Small intestine (tissue), 7 donors: ENCODE data around the gene FNDC3B. TPM values are rescaled to one million over a fixed set of nuclear protein-coding genes. Genes with fewer than 3 reads are reported as not detected.
"Not testable (repeated sequence)": the region's sequence is repeated elsewhere in the genome, so short reads cannot be mapped to it uniquely, and the experiment has no call there.

Experiments used
- DNase-seq, 2 donors: peaks; one replicate each; pipeline versions ENCODE4 v3.0.0 to v3.0.0-alpha.2; 2013
- FAIRE-seq: peaks from 2 replicates; lab custom pipeline; 2012; peaks lifted over from hg19 to GRCh38; lab: Jason Lieb, UNC
- H3K27ac ChIP-seq, 3 donors: one replicate each; pipeline ENCODE4 v1.5.1; 2013; ENCODE audit warnings: low read length in 2 of 3, mild to moderate bottlenecking in 2 of 3, control low read depth in 1 of 3, inconsistent platforms in 1 of 3, low read depth in 1 of 3, moderate library complexity in 1 of 3
- H3K27me3 ChIP-seq, 3 donors: one replicate each; pipeline ENCODE4 v1.6.1; 2013; ENCODE audit warnings: low read length in 3 of 3, inconsistent platforms in 1 of 3; ENCODE audit not compliant: control insufficient read depth in 3 of 3, insufficient read depth in 3 of 3
- H3K36me3 ChIP-seq, 3 donors: one replicate each; pipeline ENCODE4 v1.6.1; 2013; ENCODE audit warnings: low read length in 3 of 3, inconsistent platforms in 1 of 3, low read depth in 1 of 3, mild to moderate bottlenecking in 1 of 3, moderate library complexity in 1 of 3; ENCODE audit not compliant: control insufficient read depth in 3 of 3, insufficient read depth in 2 of 3
- H3K4me1 ChIP-seq, 3 donors: one replicate each; pipeline ENCODE4 v1.6.1; 2013; ENCODE audit warnings: low read length in 2 of 3, inconsistent platforms in 1 of 3, low read depth in 1 of 3, mild to moderate bottlenecking in 1 of 3, moderate library complexity in 1 of 3; ENCODE audit not compliant: control insufficient read depth in 3 of 3, insufficient read depth in 2 of 3
- H3K4me3 ChIP-seq, 3 donors: one replicate each; pipeline ENCODE4 v1.5.1; 2013; ENCODE audit warnings: low read length in 3 of 3, control low read depth in 1 of 3, inconsistent platforms in 1 of 3, low read depth in 1 of 3, mild to moderate bottlenecking in 1 of 3, moderate library complexity in 1 of 3
- H3K9me3 ChIP-seq, 2 donors: one replicate each; pipeline ENCODE4 v1.6.1; 2013; ENCODE audit warnings: low read depth in 1 of 2, low read length in 1 of 2; ENCODE audit not compliant: control insufficient read depth in 2 of 2, insufficient read depth in 1 of 2
- WGBS, 3 donors: extraction: QIAGEN DNeasy Blood & Tissue Kit; methylation state at CpG; one replicate each; pipeline ENCODE4 v1.1.7; 2013; 5-methylcytosine and 5-hydroxymethylcytosine counted together
- polyA plus RNA-seq, 4 donors: library from polyadenylated mRNA; stranded (reverse) in 3 of 4; unstranded in 1 of 4; fragments of 200-250 nt in 3 of 4; fragments of 120-200 nt in 1 of 4; gene quantifications; one replicate each; pipeline versions ENCODE4 v1.2.1 to v1.2.3, GENCODE V29; 2013
- donor health status: healthy with polysubstance abuse.
- donor health status: control.
- donor health status: control.
- donor health status: Bipolar disorder and iron deficiency.
- donor health status: healthy.

FNDC3B gene
- polyA plus RNA-seq, 4 donors: 6.0 to 24.7 (median 10.1) TPM

DNA sequence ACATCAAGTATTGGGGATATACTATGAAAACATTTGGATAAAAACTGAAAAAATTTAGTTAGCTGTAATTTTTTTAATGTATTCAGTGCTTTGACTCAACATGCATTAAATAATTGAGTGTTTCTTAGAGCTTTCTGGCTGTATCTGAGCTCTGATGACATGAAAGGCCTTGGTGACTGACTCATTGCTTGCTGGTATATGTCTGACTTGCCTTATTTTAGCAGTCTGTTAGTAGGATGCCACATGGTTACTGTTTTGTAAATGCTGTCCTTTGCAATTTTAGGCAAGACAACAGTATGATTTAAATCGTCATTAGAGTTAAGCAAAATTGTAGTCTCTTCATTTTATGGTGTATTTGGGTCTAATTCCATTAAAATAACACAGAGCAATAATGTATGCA, 209.7 kb downstream of the FNDC3B start:
- Histone ChIP-seq H3K9me3 (no peaks in the 10 kb centered on the region), H3K4me3 (no peak overlapping the region), H3K4me1 (no peaks in the 10 kb centered on the region), H3K27ac (no peak overlapping the region), H3K27me3 (no peaks in the 10 kb centered on the region), H3K36me3 (peaks cover 0 to 11% (median 3%) of the 10 kb centered on the region in 3 donors)
- DNase-seq (no peak), FAIRE-seq (no peak)
- WGBS, 3 donors: 82 to 90% (median 85%) methylated on average over 1 of the region's 1 CpG

GRCh38 chr3:172251211-172251610, 211.8 kb downstream of the FNDC3B start:
- Histone ChIP-seq H3K27ac (no peak overlapping the region), H3K36me3 (peaks cover 0 to 18% (median 3%) of the 10 kb centered on the region in 3 donors), H3K9me3 (no peaks in the 10 kb centered on the region), H3K4me3 (no peak overlapping the region), H3K27me3 (no peaks in the 10 kb centered on the region), H3K4me1 (no peaks in the 10 kb centered on the region)
- 97 to 99% (median 98%) methylated on average over 13 of the region's 13 CpGs for WGBS, 3 donors
- no peak for FAIRE-seq
- DNase-seq: no peak

- H3K36me3 ChIP-seq: peaks cover 0 to 18% (median 5%) of the 10 kb centered on the region in 3 donors
- H3K27ac ChIP-seq: no peak overlapping the region
- 94 to 97% (median 95%) methylated on average over 5 of the region's 5 CpGs for WGBS, 3 donors
- H3K4me1 ChIP-seq: peaks cover 0 to under 1% (median 0%) of the 10 kb centered on the region in 3 donors
- no peak for FAIRE-seq
- no peaks in the 10 kb centered on the region for H3K9me3 ChIP-seq
- no peak for DNase-seq
- no peaks in the 10 kb centered on the region for H3K27me3 ChIP-seq
- no peak overlapping the region for H3K4me3 ChIP-seq
Observed at GRCh38 chr3:172253200-172253599, 213.8 kb downstream of the FNDC3B start.

DNA sequence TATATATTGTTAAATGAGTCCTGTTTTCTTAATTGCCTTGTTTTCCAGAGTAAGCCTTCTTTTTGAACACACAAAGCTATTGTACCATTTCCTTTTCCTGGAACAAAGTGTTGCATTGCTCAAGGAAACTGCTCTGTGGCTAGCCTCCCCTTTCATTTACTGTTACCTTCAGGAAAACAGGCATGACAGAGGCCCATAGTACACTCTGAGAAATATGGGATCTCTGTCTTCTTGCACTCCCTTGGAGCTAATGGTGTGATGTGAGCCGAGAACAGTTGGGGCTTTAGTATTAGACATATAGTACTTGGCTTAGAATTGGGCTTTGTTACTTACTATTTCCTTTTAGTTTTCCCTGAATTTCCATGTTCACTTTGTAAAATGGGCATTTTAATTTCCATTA, 215.2 kb downstream of the FNDC3B start:
- FAIRE-seq (no peak), DNase-seq (no peak)
- no peak overlapping the region for H3K27ac ChIP-seq
- peaks cover 0 to 24% (median 5%) of the 10 kb centered on the region in 3 donors for H3K36me3 ChIP-seq
- 94 to 100% (median 96%) methylated on average over 1 of the region's 1 CpG for WGBS, 3 donors
- peaks cover 0 to 3% (median 3%) of the 10 kb centered on the region in 3 donors for H3K4me1 ChIP-seq
- H3K9me3 ChIP-seq: no peaks in the 10 kb centered on the region
- H3K27me3 ChIP-seq: no peaks in the 10 kb centered on the region
- no peak overlapping the region for H3K4me3 ChIP-seq

DNA sequence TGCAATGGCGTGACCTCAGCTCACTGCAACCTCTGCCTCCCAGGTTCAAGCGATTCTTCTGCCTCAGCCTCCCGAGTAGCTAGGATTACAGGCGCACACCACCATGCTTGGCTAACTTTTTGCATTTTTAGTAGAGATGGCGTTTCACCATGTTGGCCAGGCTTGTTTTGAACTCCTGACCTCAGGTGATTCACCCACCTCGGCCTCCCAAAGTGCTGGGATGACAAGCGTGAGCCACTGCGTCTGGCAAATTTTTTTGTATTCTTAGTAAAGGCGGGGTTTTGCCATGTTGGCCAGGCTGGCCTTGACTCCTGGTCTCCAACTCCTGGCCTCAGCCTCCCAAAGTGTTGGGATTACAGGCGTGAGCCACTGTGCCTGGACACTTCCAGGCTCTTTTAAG, 215.9 kb downstream of the FNDC3B start:
- not testable (repeated sequence) for DNase-seq, H3K4me3 ChIP-seq, H3K9me3 ChIP-seq, H3K4me1 ChIP-seq, H3K27me3 ChIP-seq, FAIRE-seq
- Histone ChIP-seq H3K27ac (peak overlapping the region in 1 of 3 donors; percentile 34), H3K36me3 (peaks cover 0 to 24% (median 5%) of the 10 kb centered on the region in 3 donors)
- WGBS, 3 donors: 89 to 93% (median 91%) methylated on average over 10 of the region's 10 CpGs

GRCh38 chr3:172256101-172256734, 216.8 kb downstream of the FNDC3B start:
- Histone ChIP-seq H3K36me3 (peaks cover 0 to 29% (median 4%) of the 10 kb centered on the region in 3 donors), H3K4me1 (peaks cover 0 to 3% (median 3%) of the 10 kb centered on the region in 3 donors)
- FAIRE-seq: no peak

GRCh38 chr3:172257648-172258400, 218.4 kb downstream of the FNDC3B start:
- WGBS, 3 donors: 91 to 96% (median 95%) methylated on average over 8 of the region's 8 CpGs
- peak overlapping the region in 1 of 3 donors; percentile 30 for H3K27ac ChIP-seq
- H3K36me3 ChIP-seq: peaks cover 2 to 30% (median 5%) of the 10 kb centered on the region in 3 donors
- peaks cover 0 to 3% (median 3%) of the 10 kb centered on the region in 3 donors for H3K4me1 ChIP-seq
- peak in 1 of 2 donors; percentile 10 for DNase-seq
- no peaks in the 10 kb centered on the region for H3K9me3 ChIP-seq
- no peak overlapping the region for H3K4me3 ChIP-seq
- H3K27me3 ChIP-seq: no peaks in the 10 kb centered on the region
- FAIRE-seq: no peak

More at GRCh38 chr3:172256101-172256734, 216.8 kb downstream of the FNDC3B start:
- DNase-seq: no peak
- WGBS, 3 donors: 78 to 94% (median 88%) methylated on average over 2 of the region's 2 CpGs
- no peaks in the 10 kb centered on the region for H3K27me3 ChIP-seq
- H3K9me3 ChIP-seq: no peaks in the 10 kb centered on the region
- no peak overlapping the region for H3K4me3 ChIP-seq
- H3K27ac ChIP-seq: peak overlapping the region in 1 of 3 donors; percentile 34

- no peak for FAIRE-seq
- no peak overlapping the region for H3K4me3 ChIP-seq
- H3K9me3 ChIP-seq: no peaks in the 10 kb centered on the region
- peak overlapping the region in 2 of 3 donors; percentile 6 to 30 for H3K27ac ChIP-seq
- no peak for DNase-seq
- H3K27me3 ChIP-seq: no peaks in the 10 kb centered on the region
- 64 to 83% (median 80%) methylated on average over 3 of the region's 3 CpGs for WGBS, 3 donors
- peaks cover 2 to 30% (median 5%) of the 10 kb centered on the region in 3 donors for H3K36me3 ChIP-seq
- peaks cover 0 to 3% (median 3%) of the 10 kb centered on the region in 3 donors for H3K4me1 ChIP-seq
Observed at GRCh38 chr3:172258624-172259023, 219.2 kb downstream of the FNDC3B start.
